Mesendoderm (in vitro differentiated cells): ENCODE measurements around the gene LAMA3.
A peak's percentile ranks its signal among the peaks of the same experiment; 100 is the strongest.

ENCODE experiments used
- DNase-seq: peaks from one replicate; pipeline ENCODE4 v3.0.0; 2013
- H2AK5ac ChIP-seq: 2 replicates; pipeline ENCODE4 v1.6.1; 2013; ENCODE audit warnings: low read length, inconsistent platforms
- H2BK120ac ChIP-seq: 2 replicates; pipeline ENCODE4 v1.6.1; 2013; ENCODE audit warnings: low read depth, mild to moderate bottlenecking, low read length, moderate library complexity, mixed read lengths
- H2BK15ac ChIP-seq: replicated peaks from 2 replicates; pipeline ENCODE4 v1.6.1; 2013; ENCODE audit warnings: low read depth, mild to moderate bottlenecking, moderate library complexity
- H2BK5ac ChIP-seq: 2 replicates; pipeline ENCODE4 v1.6.1; 2013; ENCODE audit warnings: low read length, inconsistent platforms
- H3K18ac ChIP-seq: 2 replicates; pipeline ENCODE4 v1.6.1; 2013; ENCODE audit warnings: mild to moderate bottlenecking, low read length, mixed read lengths
- H3K23ac ChIP-seq: one replicate; pipeline ENCODE4 v1.6.1; 2013; ENCODE audit warnings: low read length
- H3K27ac ChIP-seq: 2 replicates; pipeline ENCODE4 v1.5.1; 2013; ENCODE audit warnings: low read depth, mild to moderate bottlenecking, inconsistent platforms, low read length, moderate library complexity
- H3K27me3 ChIP-seq: 2 replicates; pipeline ENCODE4 v1.6.1; 2013; ENCODE audit warnings: low read length, control low read depth, mild to moderate bottlenecking, inconsistent platforms; ENCODE audit not compliant: insufficient read depth, poor library complexity
- H3K36me3 ChIP-seq: 2 replicates; pipeline ENCODE4 v1.6.1; 2013; ENCODE audit warnings: low read length, inconsistent platforms; ENCODE audit not compliant: control insufficient read depth, insufficient read depth
- H3K4ac ChIP-seq: one replicate; pipeline ENCODE4 v1.6.1; 2013; ENCODE audit warnings: low read depth, mild to moderate bottlenecking, low read length, moderate library complexity
- H3K4me1 ChIP-seq: 2 replicates; pipeline ENCODE4 v1.6.1; 2013; ENCODE audit warnings: low read depth, low read length, inconsistent platforms; ENCODE audit not compliant: control insufficient read depth
- H3K4me2 ChIP-seq: 2 replicates; pipeline ENCODE4 v1.6.1; 2013; ENCODE audit warnings: low read length
- H3K4me3 ChIP-seq: 2 replicates; pipeline ENCODE4 v1.5.1; 2013; ENCODE audit warnings: mild to moderate bottlenecking, low read length
- H3K56ac ChIP-seq: one replicate; pipeline ENCODE4 v1.6.1; 2013; ENCODE audit warnings: low read length
- H3K79me1 ChIP-seq: 2 replicates; pipeline ENCODE4 v1.6.1; 2013; ENCODE audit warnings: low read length, inconsistent platforms
- H3K79me2 ChIP-seq: 2 replicates; pipeline ENCODE4 v1.6.1; 2013; ENCODE audit warnings: mild to moderate bottlenecking, low read length; ENCODE audit not compliant: control insufficient read depth, insufficient read depth
- H3K9ac ChIP-seq: 2 replicates; pipeline ENCODE4 v1.6.1; 2013; ENCODE audit warnings: low read length, inconsistent platforms
- H4K5ac ChIP-seq: one replicate; pipeline ENCODE4 v1.6.1; 2013; ENCODE audit warnings: low read length
- H4K8ac ChIP-seq: one replicate; pipeline ENCODE4 v1.6.1; 2013; ENCODE audit warnings: low read depth, mild to moderate bottlenecking, control low read depth, low read length, moderate library complexity
- WGBS: extraction: QIAGEN DNeasy Blood & Tissue Kit; methylation state at CpG from one replicate; pipeline ENCODE4 v1.1.7; 2013; ENCODE audit warnings: low lambda C conversion rate, missing lambda C conversion rate; ENCODE audit not compliant: insufficient coverage; ENCODE audit errors: extremely low coverage; 5-methylcytosine and 5-hydroxymethylcytosine counted together

LAMA3 gene

DNA sequence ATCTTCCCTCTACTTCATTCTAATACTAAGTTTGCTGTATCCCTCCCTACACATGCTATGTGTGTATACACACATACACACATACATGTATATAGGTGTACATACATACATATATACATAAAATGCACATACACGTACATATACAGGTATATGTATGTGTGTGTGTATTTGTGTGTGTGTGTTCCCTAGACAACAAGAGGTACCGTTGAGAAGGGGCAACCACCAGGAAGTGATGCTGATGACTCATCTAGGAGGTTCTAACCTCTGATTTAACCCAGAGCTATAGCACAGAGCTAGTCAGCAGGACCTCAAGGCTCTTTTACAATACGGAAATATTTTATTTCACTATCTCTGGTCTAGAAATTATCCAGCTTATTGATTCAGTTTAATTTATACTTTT is 139.2 kb downstream of the LAMA3 start:
- no peaks in the 10 kb centered on the region for H3K79me1 ChIP-seq
- no peak overlapping the region for H3K4me3 ChIP-seq
- H3K9ac ChIP-seq, result no peak overlapping the region
- H3K4me1 ChIP-seq, result no peaks in the 10 kb centered on the region
- no peak overlapping the region for H3K27ac ChIP-seq
- no peak overlapping the region for H4K8ac ChIP-seq
- H3K18ac ChIP-seq, result no peak overlapping the region
- H2AK5ac ChIP-seq, result no peak overlapping the region
- no peak overlapping the region for H2BK5ac ChIP-seq
- H2BK120ac ChIP-seq, result no peak overlapping the region
- no peak overlapping the region for H3K4ac ChIP-seq
- no peak overlapping the region for H3K4me2 ChIP-seq
- DNase-seq, result peak; percentile 72
- H3K79me2 ChIP-seq, result no peaks in the 10 kb centered on the region
- no peaks in the 10 kb centered on the region for H3K36me3 ChIP-seq
- H3K23ac ChIP-seq, result no peak overlapping the region
- H3K56ac ChIP-seq, result no peak overlapping the region
- no peak overlapping the region for H2BK15ac ChIP-seq
- WGBS, result no CpG with 5 or more reads among the region's 3 CpGs
- no peaks in the 10 kb centered on the region for H3K27me3 ChIP-seq
- H4K5ac ChIP-seq, result no peak overlapping the region

DNA sequence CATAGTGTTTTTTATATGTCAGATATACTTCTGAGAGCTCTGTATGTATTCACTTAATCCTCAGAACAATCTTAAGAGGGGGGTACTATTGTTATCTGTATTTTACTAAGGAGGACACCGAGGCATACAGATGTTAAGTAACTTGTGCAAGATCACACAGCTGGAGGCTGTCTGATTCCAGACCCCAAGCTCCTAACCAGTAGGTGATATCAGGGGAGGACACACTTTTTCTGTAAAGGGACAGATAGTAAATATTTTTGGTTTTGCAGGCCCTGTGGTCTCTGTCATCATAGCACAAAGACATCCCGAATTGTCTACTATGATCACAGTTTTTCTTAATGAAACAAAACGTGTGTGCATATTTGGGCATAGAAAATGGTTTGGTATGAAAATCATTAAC is 143.7 kb downstream of the LAMA3 start:
- WGBS, result no CpG with 5 or more reads among the region's 3 CpGs
- H3K18ac ChIP-seq, result no peak overlapping the region
- H3K27ac ChIP-seq, result no peak overlapping the region
- H2BK15ac ChIP-seq, result no peak overlapping the region
- H3K4me3 ChIP-seq, result no peak overlapping the region
- no peaks in the 10 kb centered on the region for H3K79me2 ChIP-seq
- H3K23ac ChIP-seq, result no peak overlapping the region
- no peak overlapping the region for H3K9ac ChIP-seq
- H3K4me2 ChIP-seq, result no peak overlapping the region
- H4K5ac ChIP-seq, result no peak overlapping the region
- no peak overlapping the region for H3K56ac ChIP-seq
- H3K4me1 ChIP-seq, result no peaks in the 10 kb centered on the region
- no peaks in the 10 kb centered on the region for H3K27me3 ChIP-seq
- no peak overlapping the region for H2BK120ac ChIP-seq
- no peak overlapping the region for H2AK5ac ChIP-seq
- no peaks in the 10 kb centered on the region for H3K79me1 ChIP-seq
- no peak overlapping the region for H2BK5ac ChIP-seq
- no peak for DNase-seq
- no peaks in the 10 kb centered on the region for H3K36me3 ChIP-seq
- no peak overlapping the region for H4K8ac ChIP-seq
- no peak overlapping the region for H3K4ac ChIP-seq

DNA sequence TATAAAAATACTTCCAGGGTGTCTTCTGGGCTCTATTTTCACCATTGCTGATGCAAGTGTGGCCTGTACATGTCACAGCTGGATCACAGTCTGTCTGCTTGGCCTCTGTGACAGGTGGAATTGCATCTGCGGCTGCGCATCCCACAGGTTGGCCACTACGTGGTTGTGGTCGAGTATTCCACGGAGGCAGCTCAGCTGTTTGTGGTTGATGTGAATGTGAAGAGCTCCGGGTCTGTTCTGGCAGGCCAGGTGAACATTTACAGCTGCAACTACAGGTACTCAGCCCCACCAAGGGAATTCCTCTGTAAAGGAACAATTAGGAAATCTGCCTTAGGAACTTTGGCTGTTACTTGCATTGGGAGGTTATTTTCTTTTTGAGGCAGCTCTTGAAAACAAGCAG is 144.5 kb downstream of the LAMA3 start:
- Histone ChIP-seq H2BK15ac (no peak overlapping the region), H4K5ac (no peak overlapping the region), H2AK5ac (no peak overlapping the region), H2BK5ac (no peak overlapping the region), H3K9ac (no peak overlapping the region), H4K8ac (no peak overlapping the region), H3K56ac (no peak overlapping the region), H3K36me3 (no peaks in the 10 kb centered on the region), H2BK120ac (no peak overlapping the region), H3K4me2 (no peak overlapping the region), H3K27me3 (no peaks in the 10 kb centered on the region), H3K4ac (no peak overlapping the region), H3K23ac (no peak overlapping the region), H3K4me3 (no peak overlapping the region), H3K18ac (no peak overlapping the region), H3K27ac (no peak overlapping the region), H3K79me2 (no peaks in the 10 kb centered on the region), H3K4me1 (no peaks in the 10 kb centered on the region), H3K79me1 (no peaks in the 10 kb centered on the region)
- DNase-seq, result no peak
- no CpG with 5 or more reads among the region's 6 CpGs for WGBS

DNA sequence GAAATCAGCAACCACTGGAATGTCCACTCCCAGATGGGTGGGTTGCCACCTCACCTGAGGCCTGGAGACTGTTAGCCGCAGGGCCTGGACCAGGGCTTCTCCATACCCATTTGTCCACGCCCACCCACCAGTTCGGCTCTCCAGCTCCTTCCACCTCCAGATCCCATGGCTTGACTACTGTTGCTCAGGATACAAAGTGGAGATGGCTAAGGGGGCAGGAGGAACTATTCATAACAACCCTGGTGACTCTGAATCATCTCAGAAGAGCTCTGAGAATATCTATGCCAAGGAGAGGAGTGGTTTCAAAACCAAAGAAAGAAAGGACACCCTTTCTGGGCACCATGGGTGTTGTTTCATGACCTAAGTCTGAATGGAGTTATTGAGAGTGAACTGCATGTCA is 145.8 kb downstream of the LAMA3 start:
- H3K56ac ChIP-seq, result no peak overlapping the region
- no peaks in the 10 kb centered on the region for H3K4me1 ChIP-seq
- no peak overlapping the region for H3K4me2 ChIP-seq
- H3K18ac ChIP-seq, result no peak overlapping the region
- H3K4ac ChIP-seq, result no peak overlapping the region
- no peaks in the 10 kb centered on the region for H3K79me1 ChIP-seq
- H3K9ac ChIP-seq, result no peak overlapping the region
- H3K36me3 ChIP-seq, result no peaks in the 10 kb centered on the region
- no peak overlapping the region for H2BK15ac ChIP-seq
- no peak overlapping the region for H2AK5ac ChIP-seq
- no peak overlapping the region for H3K4me3 ChIP-seq
- no peak overlapping the region for H4K8ac ChIP-seq
- no CpG with 5 or more reads among the region's 3 CpGs for WGBS
- no peaks in the 10 kb centered on the region for H3K27me3 ChIP-seq
- no peak for DNase-seq
- no peak overlapping the region for H3K27ac ChIP-seq
- H3K23ac ChIP-seq, result no peak overlapping the region
- no peak overlapping the region for H4K5ac ChIP-seq
- H3K79me2 ChIP-seq, result no peaks in the 10 kb centered on the region
- no peak overlapping the region for H2BK120ac ChIP-seq
- H2BK5ac ChIP-seq, result no peak overlapping the region

DNA sequence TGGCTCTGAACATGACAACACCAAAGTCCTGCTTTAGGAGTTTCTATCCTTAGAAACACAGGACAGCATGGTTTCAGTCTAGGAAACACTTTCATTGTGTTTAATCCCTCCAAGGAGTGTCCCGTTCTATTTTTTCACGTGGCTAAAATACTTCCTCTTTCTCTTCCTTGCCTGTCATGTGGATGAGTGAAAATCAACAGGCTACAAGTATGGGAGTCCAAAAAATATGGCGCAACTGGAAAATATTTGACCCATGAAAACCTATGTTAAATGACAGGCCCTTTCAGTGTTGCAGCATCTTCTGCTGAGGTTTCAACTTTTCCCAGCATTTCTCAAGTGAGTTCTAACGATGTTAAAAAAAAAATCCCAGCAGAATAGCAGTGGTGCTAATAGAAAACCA is 146.3 kb downstream of the LAMA3 start:
- Histone ChIP-seq H3K18ac (no peak overlapping the region), H4K8ac (no peak overlapping the region), H2BK15ac (no peak overlapping the region), H3K4ac (no peak overlapping the region), H3K79me1 (no peaks in the 10 kb centered on the region), H2BK5ac (no peak overlapping the region), H2BK120ac (no peak overlapping the region), H3K4me2 (no peak overlapping the region), H3K9ac (no peak overlapping the region), H2AK5ac (no peak overlapping the region), H4K5ac (no peak overlapping the region), H3K4me1 (no peaks in the 10 kb centered on the region), H3K23ac (no peak overlapping the region), H3K27me3 (no peaks in the 10 kb centered on the region), H3K56ac (no peak overlapping the region), H3K4me3 (no peak overlapping the region), H3K27ac (no peak overlapping the region), H3K36me3 (no peaks in the 10 kb centered on the region), H3K79me2 (no peaks in the 10 kb centered on the region)
- no peak for DNase-seq
- no CpG with 5 or more reads among the region's 4 CpGs for WGBS

DNA sequence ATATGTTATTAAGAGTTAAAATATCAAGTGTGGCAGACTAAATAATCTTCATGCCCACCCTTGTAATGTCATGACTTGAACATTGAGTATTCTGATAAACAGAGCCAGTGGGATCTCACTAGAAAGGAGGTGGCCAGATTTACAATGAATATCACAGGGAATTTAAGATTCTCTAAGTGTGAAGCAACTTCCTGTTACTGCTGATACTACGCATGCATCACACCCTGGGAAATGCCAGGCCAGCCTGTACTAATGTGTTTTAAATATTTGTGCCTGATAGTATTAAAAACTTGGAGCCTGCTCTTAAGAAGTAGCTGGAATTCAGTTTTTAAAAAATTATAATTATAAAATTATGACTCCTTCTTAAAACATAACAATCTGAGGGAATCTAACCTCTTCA is 148.3 kb downstream of the LAMA3 start:
- Histone ChIP-seq H3K56ac (no peak overlapping the region), H4K8ac (no peak overlapping the region), H3K79me1 (no peaks in the 10 kb centered on the region), H2BK15ac (no peak overlapping the region), H3K4me2 (no peak overlapping the region), H3K27me3 (no peaks in the 10 kb centered on the region), H3K4me3 (no peak overlapping the region), H3K23ac (no peak overlapping the region), H3K9ac (no peak overlapping the region), H3K36me3 (no peaks in the 10 kb centered on the region), H2AK5ac (no peak overlapping the region), H4K5ac (no peak overlapping the region), H3K79me2 (no peaks in the 10 kb centered on the region), H3K27ac (no peak overlapping the region), H3K4me1 (no peaks in the 10 kb centered on the region), H2BK120ac (no peak overlapping the region), H3K4ac (no peak overlapping the region), H2BK5ac (no peak overlapping the region), H3K18ac (no peak overlapping the region)
- WGBS, result no CpG with 5 or more reads among the region's 1 CpG
- peak; percentile 74 for DNase-seq
